Heart left ventricle (tissue), 13 donors: ENCODE measurements around the gene SNX24.

ENCODE experiments used
- CTCF ChIP-seq, 12 donors: fragments of 200-600 bp; sonication (generic) in 4 of 12; IDR thresholded peaks; one replicate each; pipeline versions ENCODE4 v1.5.0 to v1.8.0; 2018 to 2022; ENCODE audit warnings: antibody characterized with exemption in 12 of 12, mild to moderate bottlenecking in 5 of 12
- POLR2A ChIP-seq, 2 donors: fragments of 450-650 bp; IDR thresholded peaks; one replicate each; pipeline ENCODE4 v1.6.1; 2017; ENCODE audit warnings: antibody characterized with exemption in 2 of 2, mild to moderate bottlenecking in 2 of 2, moderate library complexity in 2 of 2
- donor health status: ischemic (EF 13 %, LVEDD 7.1; RV severe dilation, severe dysfunction).
- donor health status: DM: no; HTN: yes; CAD: no.
- donor health status: DM: no; HTN: no; CAD: no.
- donor health status: ischemic (EF 25% LVEDD 6.9; RV normal size, moderate dysfunction).
- donor health status: ischemic (EF 25% LVEDD 5.7; RV mildly dilated, moderate dysfunction).
- donor health status: ischemic (EF 35%, LVEDD 5.7; RV mildly dilated, moderate dysfunction).
- donor health status: nonischemic (EF 11% LVEDD 7.7; RV severe dilation, severe dysfunction).
- donor health status: DM: yes; HTN: yes; CAD: no.
- donor health status: PGD.
- donor health status: ischemic (EF 29% LVEDD 5.4; RV normal size, mild dysfunction).
- donor health status: nonischemic (EF 23%, LVEDD 6.1; RV moderate dilation, normal function).

- TF ChIP-seq POLR2A (IDR thresholded peaks at IDR 0.05) (no peak), CTCF (IDR thresholded peaks at IDR 0.05) (no peak)
These were observed 13.0 kb downstream of the SNX24 start for GRCh38 chr5:122858451-122858850.
